GOT3 (cell line): Measurements from ENCODE around the gene ATP5MC3.
A peak's percentile ranks its signal among the peaks of the same experiment; 100 is the strongest.

Experiments used
- DNase-seq: peaks from one replicate; lab custom pipeline; 2025; ENCODE audit warnings: mixed read lengths; lab: John Stamatoyannopoulos, UW

Gene ATP5MC3

DNA sequence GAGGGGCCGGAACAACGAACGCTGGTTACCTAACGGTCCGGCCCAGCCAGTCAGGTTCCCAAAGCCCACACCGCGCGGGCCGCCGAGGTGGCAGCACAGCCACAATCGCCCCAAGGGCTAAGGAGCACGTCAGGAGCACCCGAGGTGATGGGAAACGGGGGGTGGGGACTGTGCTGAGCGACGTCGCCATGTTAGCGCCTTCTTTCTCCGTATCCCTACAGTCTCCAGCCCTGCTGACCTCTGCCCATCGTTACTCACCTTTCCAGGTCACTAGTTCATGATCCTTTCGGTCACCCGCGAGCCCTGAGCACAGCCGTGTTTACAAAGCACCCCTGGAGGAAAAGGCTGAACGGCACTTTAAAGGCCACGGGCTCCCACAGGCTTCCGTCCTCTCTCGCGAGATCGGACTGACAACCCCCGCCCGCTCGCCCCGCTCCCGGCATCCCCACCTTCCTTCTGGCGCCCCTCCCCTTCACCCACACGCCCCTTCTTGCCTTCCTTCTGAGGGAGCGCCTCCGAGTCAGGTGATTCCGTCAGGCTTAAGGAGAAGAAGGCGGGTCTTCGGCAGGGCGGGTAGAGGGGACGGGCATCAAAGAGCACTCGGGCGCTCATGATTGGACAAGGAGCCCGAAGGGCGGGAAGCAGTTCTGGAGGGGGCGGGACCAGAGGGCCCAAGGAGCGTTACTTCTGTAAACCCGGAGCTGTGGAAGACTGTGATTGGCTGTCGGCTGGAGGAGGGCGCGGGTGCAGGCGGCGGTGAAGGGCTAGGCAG, 13.5 kb downstream of the ATP5MC3 start, which contains the start of gene ATF2:
TSS of gene ATF2 (minus strand) at position 412 of the 772 bp plus-strand sequence. CDS start 31,760 bp downstream, outside the sequence.
- DNase-seq, result peak; percentile 95

DNA sequence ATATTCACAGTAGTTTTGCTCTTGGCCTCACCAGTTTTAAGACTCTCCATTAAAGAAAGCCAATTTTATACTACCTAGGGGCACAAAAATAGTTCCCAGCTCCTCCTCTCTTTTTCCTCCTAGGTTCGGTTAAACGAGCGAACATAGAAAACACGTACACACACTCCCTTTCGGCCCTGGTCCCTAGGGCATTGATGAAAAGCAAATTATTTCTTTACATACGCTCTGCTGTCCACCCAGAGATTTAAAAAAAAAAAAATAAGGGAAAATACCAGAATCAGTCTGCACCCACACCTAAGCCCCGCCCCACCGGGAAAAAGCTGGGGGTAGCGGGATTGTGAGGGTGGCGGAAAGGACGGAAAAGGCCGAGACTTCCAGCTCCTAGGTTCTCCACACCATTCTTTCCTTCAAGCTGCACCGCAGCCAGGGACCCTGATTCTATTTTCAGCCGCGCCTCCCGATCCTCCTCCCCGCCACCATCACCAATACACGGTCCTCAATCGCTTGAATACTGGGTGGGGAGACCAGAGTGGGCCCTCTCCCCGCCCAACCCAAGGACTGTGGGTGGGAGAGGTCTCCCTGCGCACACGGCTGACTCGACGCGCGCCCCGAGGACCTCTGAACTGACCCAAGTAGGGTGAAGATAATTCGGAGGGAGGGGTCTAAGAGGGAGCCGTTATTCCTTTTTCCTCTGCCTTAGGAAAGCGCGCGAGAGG, 14.3 kb downstream of the ATP5MC3 start:
- DNase-seq, result no peak

- no peak for DNase-seq
Observed at GRCh38 chr2:175166216-175166824, 15.2 kb downstream of the ATP5MC3 start.

DNA sequence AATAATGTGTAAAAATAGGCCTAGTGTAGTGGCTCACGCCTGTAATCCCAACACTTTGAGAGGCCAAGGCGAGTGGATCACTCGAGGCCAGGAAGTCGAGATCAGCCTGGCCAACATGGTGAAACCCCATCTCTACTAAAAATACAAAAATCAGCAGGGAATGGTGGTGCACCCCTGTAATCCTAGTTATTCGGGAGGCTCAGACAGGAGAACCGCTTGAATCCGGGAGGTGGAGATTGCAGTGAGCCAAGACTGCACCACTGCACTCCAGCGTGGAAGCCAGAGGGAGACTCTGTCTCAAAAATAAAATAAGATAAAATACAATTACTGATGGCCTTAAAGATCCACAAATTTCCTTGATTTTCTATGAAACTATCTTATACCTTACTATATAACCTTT, 17.3 kb downstream of the ATP5MC3 start:
- DNase-seq, result no peak

DNA sequence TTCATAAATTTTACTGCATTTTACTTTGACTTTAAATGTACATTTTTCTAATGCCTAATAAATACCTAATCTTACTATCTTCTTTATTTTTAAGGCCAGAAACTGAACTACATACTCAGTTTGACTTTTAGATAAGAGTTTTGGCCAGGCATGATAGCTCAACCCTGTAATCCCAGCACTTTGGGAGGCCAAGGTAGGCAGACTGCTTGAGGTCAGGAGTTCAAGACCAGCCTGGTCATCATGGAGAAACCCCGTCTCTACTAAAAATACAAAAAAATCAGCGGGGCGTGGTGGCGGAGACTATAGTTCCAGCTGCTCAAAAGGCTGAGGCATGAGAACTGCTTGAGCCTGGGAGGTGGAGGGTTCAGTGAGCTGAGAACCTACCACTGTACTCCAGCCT, 22.6 kb downstream of the ATP5MC3 start:
- DNase-seq, result no peak

GRCh38 chr2:175156534-175156933, 25.0 kb downstream of the ATP5MC3 start:
- no peak for DNase-seq

GRCh38 chr2:175154661-175155082, 26.8 kb downstream of the ATP5MC3 start:
- DNase-seq, result no peak

DNA sequence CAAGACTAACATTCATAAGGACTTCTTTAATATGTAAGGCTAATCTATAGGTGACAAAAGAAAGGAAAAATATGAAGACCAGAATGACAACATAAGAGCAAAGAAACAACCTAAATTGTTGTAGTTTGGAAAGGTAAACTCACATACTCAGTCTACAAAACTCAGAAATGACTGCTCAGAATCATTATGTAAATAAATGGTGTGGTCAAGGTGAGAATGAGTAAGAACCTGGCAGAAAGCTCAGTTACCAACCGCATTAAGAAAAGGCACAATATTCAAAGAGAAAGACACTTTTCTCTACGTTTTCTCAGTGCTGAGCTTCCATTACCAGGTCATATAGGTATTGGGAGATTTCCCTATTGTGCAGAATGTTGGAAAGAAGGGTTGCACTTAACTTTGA, 29.3 kb downstream of the ATP5MC3 start:
- DNase-seq, result no peak

- DNase-seq, result no peak
Observed at GRCh38 chr2:175151791-175152190, 29.7 kb downstream of the ATP5MC3 start.

DNA sequence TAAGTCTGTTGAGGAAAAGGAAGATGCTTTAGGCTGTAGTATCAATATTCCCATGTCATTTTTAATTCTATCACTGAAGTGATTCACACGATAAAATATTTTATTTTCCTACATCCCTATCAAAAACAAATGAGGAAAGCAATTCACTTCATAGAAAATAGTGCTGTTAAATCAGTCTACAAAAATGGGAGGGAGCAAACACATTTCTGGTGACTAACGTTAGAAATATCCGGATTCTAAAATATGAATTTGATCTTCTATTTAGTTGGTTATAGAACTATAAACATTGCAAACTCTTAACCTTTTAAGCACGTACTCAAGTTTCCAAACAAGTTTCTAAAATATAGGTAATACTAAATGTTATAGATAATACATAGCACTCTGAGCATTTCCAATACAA, 34.3 kb downstream of the ATP5MC3 start:
- no peak for DNase-seq

DNA sequence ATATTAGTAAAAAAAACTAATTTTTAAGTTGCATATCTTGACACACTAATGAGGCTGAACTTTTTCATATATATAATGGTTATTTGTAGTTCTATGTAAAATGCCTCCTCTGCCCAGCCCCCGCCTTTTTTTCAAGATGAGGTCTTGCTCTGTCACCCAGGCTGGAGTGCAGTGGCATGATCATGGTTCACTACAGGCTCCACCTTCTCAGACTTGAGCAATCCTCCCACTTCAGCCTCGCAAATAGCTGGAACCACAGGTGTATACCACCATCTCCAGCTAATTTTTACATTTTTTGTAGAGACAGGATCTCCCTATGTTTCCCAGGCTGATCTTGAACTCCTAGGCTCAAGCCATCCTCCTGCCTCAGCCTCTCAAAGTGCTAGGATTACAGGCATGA, 37.8 kb downstream of the ATP5MC3 start:
- no peak for DNase-seq

DNA sequence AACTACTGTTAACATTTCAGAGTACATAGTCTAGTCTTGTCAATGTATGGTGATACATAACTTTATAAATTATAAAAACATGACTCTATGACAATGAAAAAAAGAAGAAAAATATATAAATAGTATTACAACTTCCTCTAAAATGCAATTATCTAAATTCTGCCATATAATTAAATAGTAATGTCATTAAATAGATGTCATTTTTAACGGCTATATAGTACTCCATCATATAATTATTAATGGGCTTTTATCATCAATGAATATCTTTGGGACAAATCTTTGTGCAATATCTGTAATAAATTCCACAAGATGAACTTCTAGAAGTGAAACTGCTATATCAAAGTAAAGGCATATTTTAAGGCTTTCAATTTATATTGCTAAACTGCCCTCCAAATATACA, 38.3 kb downstream of the ATP5MC3 start:
- no peak for DNase-seq

- DNase-seq, result no peak
Observed at GRCh38 chr2:175140332-175140731, 41.2 kb downstream of the ATP5MC3 start.

GRCh38 chr2:175137793-175138192, 43.7 kb downstream of the ATP5MC3 start:
- DNase-seq, result no peak

DNA sequence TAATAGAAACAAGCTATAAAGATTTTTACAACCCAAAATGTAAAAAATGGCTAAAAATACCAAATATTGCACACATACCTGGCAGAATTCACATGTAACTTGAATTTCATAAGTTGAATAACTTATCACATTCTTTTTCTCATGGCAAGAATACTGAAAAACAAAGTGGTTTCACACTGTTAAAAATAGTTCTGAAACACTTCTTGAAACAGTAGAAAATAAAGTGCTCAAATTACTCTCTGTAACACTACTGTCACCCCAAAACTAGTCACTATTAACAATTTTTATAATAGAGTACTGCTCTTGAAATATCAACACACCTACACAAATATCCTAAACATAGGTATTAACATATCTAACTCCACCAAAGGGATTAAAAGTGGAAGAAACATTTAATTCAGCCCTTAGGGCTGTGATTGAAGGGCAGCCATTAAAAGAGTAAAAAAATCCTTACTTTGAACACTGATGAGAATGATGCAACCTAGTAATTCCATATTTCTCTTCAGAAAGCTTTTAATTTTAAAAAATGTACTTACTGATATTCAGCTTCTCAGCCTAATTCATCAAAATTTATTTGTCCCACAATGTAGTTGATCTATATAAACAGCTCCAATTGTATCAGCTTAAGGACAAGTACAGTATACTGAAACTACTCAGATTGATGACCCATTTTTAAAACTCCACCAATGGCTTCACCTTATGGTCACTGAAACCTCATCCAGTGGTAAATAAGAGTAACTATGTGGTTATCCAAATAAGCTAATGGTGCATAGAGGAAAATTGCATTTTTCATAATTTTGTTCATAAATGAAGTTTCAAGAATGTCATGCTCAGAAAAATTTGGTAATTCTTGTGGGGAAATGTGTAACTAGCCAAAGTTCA, 44.9 kb downstream of the ATP5MC3 start:
- DNase-seq, result no peak

GRCh38 chr2:175135862-175136261, 45.6 kb downstream of the ATP5MC3 start:
- no peak for DNase-seq

DNA sequence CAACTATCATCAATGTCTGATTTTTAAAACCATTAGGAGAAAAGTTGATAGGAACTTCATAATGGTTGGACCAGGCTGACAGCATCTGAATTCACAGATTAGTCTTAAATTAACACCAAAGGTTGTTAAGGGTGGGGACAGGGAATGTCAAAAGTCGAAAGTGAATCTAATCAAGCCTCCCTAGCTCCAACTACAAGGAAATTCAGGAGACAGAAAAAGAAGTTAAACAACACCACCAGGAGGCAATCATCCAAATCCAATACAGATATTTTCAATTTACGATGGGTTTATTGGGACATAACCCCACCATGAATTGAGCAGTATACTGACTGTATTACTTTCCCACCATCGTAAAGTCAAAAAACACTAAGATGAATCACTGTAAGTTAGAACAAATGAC, 46.3 kb downstream of the ATP5MC3 start:
- DNase-seq, result no peak

DNA sequence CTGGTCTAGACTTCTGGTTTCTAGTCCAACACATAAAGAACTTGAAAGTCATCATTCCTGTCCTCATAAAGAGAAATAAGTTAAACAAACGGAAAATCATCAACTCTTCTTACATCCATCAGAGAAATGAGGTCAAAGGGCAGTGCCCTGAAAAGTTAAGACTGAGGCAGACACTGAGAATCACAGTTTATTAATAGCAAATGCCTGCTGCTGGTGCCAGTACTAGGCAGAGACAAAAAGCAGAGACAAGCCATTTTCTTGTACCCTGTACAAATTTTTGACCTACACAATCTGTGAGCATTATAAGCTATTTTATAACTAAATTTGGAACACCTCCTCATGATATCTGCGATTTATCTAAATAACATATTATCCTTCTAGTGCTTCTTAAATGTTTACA, 50.3 kb downstream of the ATP5MC3 start:
- no peak for DNase-seq

- no peak for DNase-seq
Observed at GRCh38 chr2:175126661-175127060, 54.8 kb downstream of the ATP5MC3 start.
